Lower lobe of right lung (tissue), 2 donors: Measurements from ENCODE around the gene VPREB1. TPM values are rescaled to one million over a fixed set of nuclear protein-coding genes. Genes with fewer than 3 reads are reported as not detected.

ENCODE experiments used
- ATAC-seq, 2 donors: fragments of 200-7000 bp; cut with Tn5 transposase; one replicate each; pipeline ENCODE4 v1.9.1; 2020 to 2022; ENCODE audit warnings: mild to moderate bottlenecking in 2 of 2, moderate library complexity in 2 of 2
- DNase-seq: peaks from one replicate; pipeline ENCODE4 v3.0.0-alpha.2; 2020
- H3K27ac ChIP-seq: fragments of 200-600 bp; one replicate; pipeline ENCODE4 v1.8.0; 2022
- H3K27me3 ChIP-seq: fragments of 200-600 bp; one replicate; pipeline ENCODE4 v1.8.0; 2022; ENCODE audit warnings: low read depth
- H3K36me3 ChIP-seq: fragments of 200-600 bp; one replicate; pipeline ENCODE4 v1.8.0; 2022; ENCODE audit warnings: mild to moderate bottlenecking
- H3K4me1 ChIP-seq: fragments of 200-600 bp; one replicate; pipeline ENCODE4 v1.8.0; 2022
- H3K4me3 ChIP-seq: fragments of 200-600 bp; one replicate; pipeline ENCODE4 v1.8.0; 2022; ENCODE audit warnings: mild to moderate bottlenecking
- H3K9me3 ChIP-seq: fragments of 200-600 bp; one replicate; pipeline ENCODE4 v1.8.0; 2022
- CTCF ChIP-seq: fragments of 200-600 bp; IDR thresholded peaks from one replicate; pipeline ENCODE4 v1.8.0; 2022; ENCODE audit warnings: antibody characterized with exemption, mild to moderate bottlenecking
- intact Hi-C: fragments of 100-400 bp; cut with DNase I; formaldehyde crosslinking; loops from one replicate; pipeline ENCODE4 v1.11.0; 2022
- total RNA-seq: library from RNA; stranded (reverse); fragmentation: NEBNext Ultra II Directional; extraction: Animal tissue kit (Norgen Biotek cat#: 25700); gene quantifications from one replicate; pipeline ENCODE4 v1.2.1, GENCODE V29; 2021
- donor health status: DM: no; HTN: yes; CAD: no; lungs with severe emphysema.

Gene VPREB1
- total RNA-seq, 1 donor from 2014 or later = not detected

- no peak overlapping the region for H3K27ac ChIP-seq
- no peak for ATAC-seq
- DNase-seq = no peak
- TF ChIP-seq CTCF = no peak
- no peaks in the 10 kb centered on the region for H3K36me3 ChIP-seq
- H3K9me3 ChIP-seq = no peaks in the 10 kb centered on the region
- intact Hi-C loops = no loop called here
- H3K4me1 ChIP-seq = no peaks in the 10 kb centered on the region
- no peak overlapping the region for H3K4me3 ChIP-seq
- peaks cover 13% of the 10 kb centered on the region for H3K27me3 ChIP-seq
Observed at GRCh38 chr22:22237521-22237920, 7.1 kb upstream of the VPREB1 start.

GRCh38 chr22:22239311-22239939, 5.2 kb upstream of the VPREB1 start:
- no peak overlapping the region for H3K27ac ChIP-seq
- intact Hi-C loops = no loop called here
- no peak for TF ChIP-seq CTCF
- H3K4me1 ChIP-seq = no peaks in the 10 kb centered on the region
- no peak overlapping the region for H3K4me3 ChIP-seq
- peaks cover 27% of the 10 kb centered on the region for H3K27me3 ChIP-seq
- DNase-seq (no peak), ATAC-seq (no peak)
- no peaks in the 10 kb centered on the region for H3K36me3 ChIP-seq
- H3K9me3 ChIP-seq = no peaks in the 10 kb centered on the region

- Histone ChIP-seq H3K27me3 (peaks cover 42% of the 10 kb centered on the region), H3K27ac (no peak overlapping the region), H3K36me3 (no peaks in the 10 kb centered on the region), H3K4me1 (no peaks in the 10 kb centered on the region), H3K4me3 (no peak overlapping the region), H3K9me3 (no peaks in the 10 kb centered on the region)
- intact Hi-C loops = no loop called here
- TF ChIP-seq CTCF = no peak
- DNase-seq = no peak
- no peak for ATAC-seq
Observed at GRCh38 chr22:22241554-22241898, 3.1 kb upstream of the VPREB1 start.

GRCh38 chr22:22242488-22242887, 2.1 kb upstream of the VPREB1 start:
- Histone ChIP-seq H3K9me3 (no peaks in the 10 kb centered on the region), H3K27ac (no peak overlapping the region), H3K4me3 (no peak overlapping the region), H3K4me1 (no peaks in the 10 kb centered on the region), H3K36me3 (no peaks in the 10 kb centered on the region), H3K27me3 (peaks cover 42% of the 10 kb centered on the region)
- ATAC-seq (no peak), DNase-seq (no peak)
- TF ChIP-seq CTCF = no peak
- intact Hi-C loops = no loop called here

DNA sequence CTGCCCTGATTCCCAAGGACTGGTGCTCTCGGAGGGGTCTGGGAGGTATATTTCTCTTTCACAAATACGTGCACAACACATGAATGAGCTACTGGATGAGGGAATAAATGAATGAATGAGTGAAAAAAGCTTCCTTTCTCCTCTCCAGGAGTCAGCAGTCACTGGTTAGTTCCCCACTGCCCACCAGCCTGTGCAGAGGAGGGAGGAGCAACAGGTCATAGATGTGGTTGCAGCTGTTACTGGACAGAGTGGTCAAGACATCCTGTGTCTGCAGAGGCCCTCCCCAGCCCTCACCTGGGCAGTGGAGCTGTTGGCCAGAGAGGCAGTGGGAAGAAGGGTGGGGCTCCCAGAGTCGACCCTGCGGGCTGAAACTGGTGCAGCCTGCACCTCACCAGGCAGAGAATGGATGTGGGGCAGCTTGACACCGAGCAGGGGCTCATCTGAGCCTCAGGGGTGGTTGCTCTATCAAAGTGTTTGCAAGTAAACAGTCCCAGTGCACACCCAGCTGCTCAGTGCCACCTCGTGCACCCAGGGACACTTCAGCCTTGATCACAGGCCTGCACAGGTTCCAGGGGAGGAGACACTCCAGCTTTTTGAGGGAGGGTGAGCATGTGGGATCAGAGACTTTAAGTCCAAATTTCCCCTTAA, 1.4 kb upstream of the VPREB1 start:
- no peaks in the 10 kb centered on the region for H3K9me3 ChIP-seq
- intact Hi-C loops = no loop called here
- ATAC-seq (no peak), DNase-seq (no peak)
- H3K4me1 ChIP-seq = no peaks in the 10 kb centered on the region
- H3K27ac ChIP-seq = no peak overlapping the region
- no peak for TF ChIP-seq CTCF
- H3K27me3 ChIP-seq = peaks cover 42% of the 10 kb centered on the region
- H3K36me3 ChIP-seq = no peaks in the 10 kb centered on the region
- no peak overlapping the region for H3K4me3 ChIP-seq
